Esophagus muscularis mucosa (tissue), 4 donors: ENCODE measurements around the gene SPECC1. TPM values are rescaled to one million over a fixed set of nuclear protein-coding genes. Genes with fewer than 3 reads are reported as not detected.

Experiments
- DNase-seq: peaks from one replicate; pipeline ENCODE4 v3.0.0-alpha.2; 2017; ENCODE audit errors: extremely low spot score
- H3K27ac ChIP-seq, 4 donors: fragments of 200-600 bp; sonication (generic); replicated peaks in 1 of 4; 1 replicate in 3 of 4; 2 replicates in 1 of 4; pipeline ENCODE4 v1.5.1; 2016 to 2019; ENCODE audit warnings: mild to moderate bottlenecking in 1 of 4
- H3K27me3 ChIP-seq, 4 donors: fragments of 200-600 bp; sonication (generic); one replicate each; pipeline versions ENCODE4 v1.5.1 to v1.6.0; 2016 to 2019
- H3K36me3 ChIP-seq, 4 donors: fragments of 200-600 bp; sonication (generic); one replicate each; pipeline ENCODE4 v1.5.1; 2016 to 2019
- H3K4me1 ChIP-seq, 4 donors: fragments of 200-600 bp; sonication (generic); one replicate each; pipeline ENCODE4 v1.5.1; 2016 to 2019
- H3K4me3 ChIP-seq, 4 donors: fragments of 200-600 bp; sonication (generic); 1 replicate in 2 of 4; 2 replicates in 2 of 4; pipeline ENCODE4 v1.5.1; 2016 to 2019; ENCODE audit warnings: mild to moderate bottlenecking in 4 of 4, moderate library complexity in 1 of 4
- H3K9me3 ChIP-seq, 4 donors: fragments of 200-600 bp; sonication (generic); 1 replicate in 3 of 4; 2 replicates in 1 of 4; pipeline ENCODE4 v1.5.1; 2016 to 2019
- EP300 ChIP-seq: sonication (generic); formaldehyde crosslinking; IDR thresholded peaks from one replicate; pipeline ENCODE4 v1.6.1; 2017; ENCODE audit warnings: antibody characterized with exemption
- POLR2A ChIP-seq: fragments of 450-650 bp; IDR thresholded peaks from one replicate; pipeline ENCODE4 v1.6.1; 2017; ENCODE audit warnings: antibody characterized with exemption, moderate library complexity, mild to moderate bottlenecking, low read depth
- POLR2AphosphoS5 ChIP-seq, 2 donors: sonication (generic); formaldehyde crosslinking; IDR thresholded peaks; one replicate each; pipeline ENCODE4 v1.6.1; 2017; ENCODE audit warnings: antibody characterized with exemption in 2 of 2
- WGBS: methylation state at CpG from one replicate; pipeline ENCODE4 v1.1.5; 2018; 5-methylcytosine and 5-hydroxymethylcytosine counted together
- intact Hi-C: fragments of 100-400 bp; cut with DNase I; formaldehyde crosslinking; loops from one replicate; pipeline ENCODE4 v1.15.1; 2023
- total RNA-seq, 4 donors: library from RNA; depleted of rRNA; stranded (reverse); fragments of >200 nt; gene quantifications; one replicate each; pipeline versions ENCODE4 v1.1.0 to v1.2.1, GENCODE V29; 2016
- TF ChIP-seq, protein P1 (sequence below), 3 experiments: fragments of 200-600 bp in 2 of 3; fragments of 450-650 bp in 1 of 3; sonication (generic) in 2 of 3; IDR thresholded peaks; one replicate each; pipeline ENCODE4 v1.5.1; 2017 to 2019; ENCODE audit warnings: antibody characterized with exemption in 3 of 3, mild to moderate bottlenecking in 2 of 3, moderate library complexity in 1 of 3

SPECC1 gene
- total RNA-seq, 4 donors from 2014 or later = 16.7 to 28.8 (median 24.7) TPM

DNA sequence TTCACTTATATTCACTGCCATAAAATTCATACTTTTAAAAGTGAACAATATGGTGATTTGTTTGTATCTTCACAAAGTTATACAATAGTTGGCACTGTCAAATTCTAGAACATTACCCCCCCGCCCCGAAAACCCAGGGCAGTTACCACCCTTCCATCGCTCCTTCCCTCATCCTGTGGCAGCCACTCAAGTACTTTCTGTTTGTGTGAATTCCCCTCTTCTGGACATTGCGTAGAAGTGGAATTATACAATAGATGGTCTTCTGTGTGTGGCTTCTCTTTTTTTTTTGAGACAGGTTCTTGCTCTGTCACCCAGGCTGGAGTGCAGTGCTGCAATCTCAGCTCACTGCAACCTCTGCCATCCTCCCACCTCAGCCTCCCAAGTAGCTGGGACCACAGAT lies 58.6 kb downstream of the SPECC1 start:
- no peaks in the 10 kb centered on the region for H3K36me3 ChIP-seq
- H3K9me3 ChIP-seq = no peaks in the 10 kb centered on the region
- H3K4me1 ChIP-seq = peaks cover 3 to 42% (median 41%) of the 10 kb centered on the region in 4 donors
- H3K4me3 ChIP-seq = no peak overlapping the region
- intact Hi-C loops = no loop called here
- H3K27ac ChIP-seq = no peak overlapping the region
- no peaks in the 10 kb centered on the region for H3K27me3 ChIP-seq
- WGBS = 92% methylated on average over 4 of the region's 4 CpGs
- TF ChIP-seq POLR2A (no peak), EP300 (no peak), POLR2AphosphoS5 (IDR thresholded peaks at IDR 0.05) (no peak)
- TF ChIP-seq, protein P1, sequence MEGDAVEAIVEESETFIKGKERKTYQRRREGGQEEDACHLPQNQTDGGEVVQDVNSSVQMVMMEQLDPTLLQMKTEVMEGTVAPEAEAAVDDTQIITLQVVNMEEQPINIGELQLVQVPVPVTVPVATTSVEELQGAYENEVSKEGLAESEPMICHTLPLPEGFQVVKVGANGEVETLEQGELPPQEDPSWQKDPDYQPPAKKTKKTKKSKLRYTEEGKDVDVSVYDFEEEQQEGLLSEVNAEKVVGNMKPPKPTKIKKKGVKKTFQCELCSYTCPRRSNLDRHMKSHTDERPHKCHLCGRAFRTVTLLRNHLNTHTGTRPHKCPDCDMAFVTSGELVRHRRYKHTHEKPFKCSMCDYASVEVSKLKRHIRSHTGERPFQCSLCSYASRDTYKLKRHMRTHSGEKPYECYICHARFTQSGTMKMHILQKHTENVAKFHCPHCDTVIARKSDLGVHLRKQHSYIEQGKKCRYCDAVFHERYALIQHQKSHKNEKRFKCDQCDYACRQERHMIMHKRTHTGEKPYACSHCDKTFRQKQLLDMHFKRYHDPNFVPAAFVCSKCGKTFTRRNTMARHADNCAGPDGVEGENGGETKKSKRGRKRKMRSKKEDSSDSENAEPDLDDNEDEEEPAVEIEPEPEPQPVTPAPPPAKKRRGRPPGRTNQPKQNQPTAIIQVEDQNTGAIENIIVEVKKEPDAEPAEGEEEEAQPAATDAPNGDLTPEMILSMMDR (IDR thresholded peaks at IDR 0.05) = no peak
- DNase-seq = no peak

DNA sequence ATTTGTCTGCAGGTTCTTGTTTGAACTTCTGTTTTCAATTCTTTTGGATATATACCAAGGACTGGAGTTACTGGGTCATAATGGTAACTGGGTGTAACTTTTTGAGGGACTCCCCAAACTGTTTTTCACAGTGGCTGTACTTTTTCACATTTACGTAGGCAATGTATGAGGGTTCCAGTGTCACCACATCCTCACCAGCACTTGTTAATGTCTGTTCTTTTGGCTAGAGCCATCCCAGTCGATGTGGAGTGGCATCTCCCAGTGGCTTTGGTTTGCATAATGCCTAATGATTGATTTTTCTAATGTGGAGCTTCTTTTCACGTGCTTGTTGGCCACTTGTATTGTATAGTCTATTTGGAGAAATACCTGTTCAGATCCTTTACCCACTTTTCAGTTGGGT lies 59.3 kb downstream of the SPECC1 start:
- DNase-seq = no peak
- Histone ChIP-seq H3K4me3 (no peak overlapping the region), H3K4me1 (peaks cover 0 to 38% (median 34%) of the 10 kb centered on the region in 4 donors), H3K27ac (no peak overlapping the region), H3K36me3 (no peaks in the 10 kb centered on the region), H3K27me3 (no peaks in the 10 kb centered on the region), H3K9me3 (no peaks in the 10 kb centered on the region)
- WGBS = 98% methylated on average over 3 of the region's 3 CpGs
- TF ChIP-seq, protein P1 (IDR thresholded peaks at IDR 0.05) = no peak
- TF ChIP-seq POLR2AphosphoS5 (IDR thresholded peaks at IDR 0.05) (no peak), EP300 (no peak), POLR2A (no peak)
- intact Hi-C loops = no loop called here

DNA sequence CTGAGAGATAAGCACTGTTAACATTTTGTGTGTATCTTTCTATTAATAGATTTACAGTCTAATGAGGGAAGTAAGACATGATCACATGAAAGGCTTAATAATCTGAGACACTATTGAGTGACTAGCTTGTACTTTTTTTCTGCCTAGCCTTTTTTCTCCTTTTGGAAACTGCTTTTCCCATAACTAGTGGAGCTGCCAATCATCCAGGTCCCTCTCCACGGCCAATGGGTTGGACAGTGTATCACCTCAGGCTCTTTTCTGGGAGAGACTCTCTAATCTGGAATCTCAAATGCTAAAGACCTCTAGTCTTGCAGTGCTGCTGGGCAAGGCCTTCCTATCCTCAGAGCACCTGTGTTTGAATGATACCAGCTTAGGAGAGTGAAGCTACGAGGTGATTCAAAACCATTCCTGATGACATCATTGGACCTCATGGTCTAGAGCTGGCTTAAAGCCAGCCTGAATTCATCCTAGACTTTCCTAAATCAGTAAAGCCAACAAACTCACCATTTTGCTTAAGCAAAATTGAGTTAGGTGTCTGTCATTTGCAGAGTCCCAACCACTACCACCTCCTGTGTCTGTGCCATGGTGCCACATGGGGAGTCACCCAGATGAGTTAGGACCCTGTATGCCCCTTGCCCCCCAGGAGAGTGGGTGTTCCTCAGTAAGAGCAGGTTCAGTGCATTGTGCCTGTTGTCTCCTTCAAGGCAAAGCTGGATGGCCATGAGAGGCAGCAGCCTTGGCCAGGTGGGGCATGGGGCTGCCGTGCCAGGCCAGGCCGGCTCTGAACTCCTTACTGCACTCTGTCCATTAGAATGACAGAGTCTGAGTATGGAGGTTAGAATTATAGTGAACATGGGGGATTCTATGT lies 62.9 kb downstream of the SPECC1 start:
- H3K36me3 ChIP-seq = no peaks in the 10 kb centered on the region
- peak overlapping the region in 1 of 4 donors; percentile 13 for H3K27ac ChIP-seq
- no peak overlapping the region for H3K4me3 ChIP-seq
- H3K9me3 ChIP-seq = no peaks in the 10 kb centered on the region
- peaks cover 0 to 4% (median 0%) of the 10 kb centered on the region in 4 donors for H3K4me1 ChIP-seq
- WGBS = 92% methylated on average over 4 of the region's 4 CpGs
- DNase-seq = no peak
- intact Hi-C loops = no loop called here
- TF ChIP-seq POLR2AphosphoS5 (IDR thresholded peaks at IDR 0.05) (no peak), EP300 (no peak), POLR2A (no peak)
- TF ChIP-seq, protein P1 (IDR thresholded peaks at IDR 0.05) = no peak
- H3K27me3 ChIP-seq = no peaks in the 10 kb centered on the region

DNA sequence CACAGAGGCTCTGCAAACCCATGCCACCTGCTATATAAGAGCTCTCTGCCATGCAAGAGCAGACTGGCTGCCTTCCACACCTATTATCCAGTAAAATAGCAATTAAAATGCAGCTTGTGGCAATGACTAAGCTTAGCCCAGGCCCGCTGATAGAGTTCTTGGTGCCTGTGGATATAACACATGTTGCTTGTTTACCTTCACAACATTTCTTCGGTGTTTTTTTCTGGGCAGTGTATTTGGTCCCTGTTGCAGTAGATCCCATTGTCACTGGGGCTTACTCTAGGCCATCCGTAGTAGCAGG lies 63.5 kb downstream of the SPECC1 start:
- Histone ChIP-seq H3K27me3 (no peaks in the 10 kb centered on the region), H3K9me3 (no peaks in the 10 kb centered on the region), H3K27ac (no peak overlapping the region), H3K4me3 (no peak overlapping the region), H3K36me3 (no peaks in the 10 kb centered on the region), H3K4me1 (peaks cover 0 to 4% (median 0%) of the 10 kb centered on the region in 4 donors)
- intact Hi-C loops = no loop called here
- DNase-seq = no peak
- WGBS = 94% methylated on average over 3 of the region's 3 CpGs
- TF ChIP-seq, protein P1 (IDR thresholded peaks at IDR 0.05) = no peak
- TF ChIP-seq POLR2AphosphoS5 (IDR thresholded peaks at IDR 0.05) (no peak), EP300 (no peak), POLR2A (no peak)
